ENCODE measurements around the gene AP5M1.

The AP5M1 gene

GRCh38 chr14:57345106-57345505 is 76.3 kb downstream of the AP5M1 start:
- peaks cover 11% of the 10 kb centered on the region for H3K4me1 ChIP-seq (ENCODE audit: insufficient read depth, poor library complexity, severe bottlenecking)
- no peak for DNase-seq (ENCODE audit: low spot score)
- no peak for TF ChIP-seq CTCF (IDR thresholded peaks at IDR 0.05; ENCODE audit: poor library complexity, severe bottlenecking)
- no peaks in the 10 kb centered on the region for H3K27me3 ChIP-seq (ENCODE audit: insufficient read depth, poor library complexity, severe bottlenecking)
- ATAC-seq (ENCODE audit: low read depth): no peak
- no peak overlapping the region for H3K27ac ChIP-seq (ENCODE audit: poor library complexity, severe bottlenecking)
- H3K9me3 ChIP-seq (ENCODE audit: severe bottlenecking): no peaks in the 10 kb centered on the region
- H3K36me3 ChIP-seq (ENCODE audit: low read depth): no peaks in the 10 kb centered on the region
- no peak overlapping the region for H3K4me3 ChIP-seq (ENCODE audit: severe bottlenecking)

GRCh38 chr14:57346741-57347140 is 78.0 kb downstream of the AP5M1 start:
- Histone ChIP-seq H3K4me1 (ENCODE audit: insufficient read depth, poor library complexity, severe bottlenecking) (peaks cover 14% of the 10 kb centered on the region), H3K36me3 (ENCODE audit: low read depth) (no peaks in the 10 kb centered on the region), H3K27ac (ENCODE audit: poor library complexity, severe bottlenecking) (no peak overlapping the region), H3K4me3 (ENCODE audit: severe bottlenecking) (no peak overlapping the region), H3K9me3 (ENCODE audit: severe bottlenecking) (no peaks in the 10 kb centered on the region), H3K27me3 (ENCODE audit: insufficient read depth, poor library complexity, severe bottlenecking) (no peaks in the 10 kb centered on the region)
- no peak for ATAC-seq (ENCODE audit: low read depth)
- no peak for TF ChIP-seq CTCF (IDR thresholded peaks at IDR 0.05; ENCODE audit: poor library complexity, severe bottlenecking)
- no peak for DNase-seq (ENCODE audit: low spot score)
